Esophagus squamous epithelium (tissue), 4 donors: ENCODE data around the gene GNA14.

Source experiments
- CTCF ChIP-seq, 6 experiments: fragments of 450-650 bp in 4 of 6; fragments of 200-600 bp in 2 of 6; sonication (generic) in 2 of 6; IDR thresholded peaks; one replicate each; pipeline ENCODE4 v1.5.1; 2016 to 2019; ENCODE audit warnings: antibody characterized with exemption in 6 of 6, mild to moderate bottlenecking in 4 of 6, moderate library complexity in 4 of 6
- POLR2A ChIP-seq, 4 donors: fragments of 450-650 bp; IDR thresholded peaks; one replicate each; pipeline ENCODE4 v1.6.1; 2017; ENCODE audit warnings: antibody characterized with exemption in 4 of 4, mild to moderate bottlenecking in 4 of 4, moderate library complexity in 3 of 4

- no peak for TF ChIP-seq POLR2A (IDR thresholded peaks at IDR 0.05)
- TF ChIP-seq CTCF (IDR thresholded peaks at IDR 0.05) = peak in 3 of 6 experiments; percentile 7 to 20 (median 7)
These were observed at the start of gene GNA14 for GRCh38 chr9:77648234-77649108.
